ENCODE measurements around the gene BDNF.

BDNF gene

DNA sequence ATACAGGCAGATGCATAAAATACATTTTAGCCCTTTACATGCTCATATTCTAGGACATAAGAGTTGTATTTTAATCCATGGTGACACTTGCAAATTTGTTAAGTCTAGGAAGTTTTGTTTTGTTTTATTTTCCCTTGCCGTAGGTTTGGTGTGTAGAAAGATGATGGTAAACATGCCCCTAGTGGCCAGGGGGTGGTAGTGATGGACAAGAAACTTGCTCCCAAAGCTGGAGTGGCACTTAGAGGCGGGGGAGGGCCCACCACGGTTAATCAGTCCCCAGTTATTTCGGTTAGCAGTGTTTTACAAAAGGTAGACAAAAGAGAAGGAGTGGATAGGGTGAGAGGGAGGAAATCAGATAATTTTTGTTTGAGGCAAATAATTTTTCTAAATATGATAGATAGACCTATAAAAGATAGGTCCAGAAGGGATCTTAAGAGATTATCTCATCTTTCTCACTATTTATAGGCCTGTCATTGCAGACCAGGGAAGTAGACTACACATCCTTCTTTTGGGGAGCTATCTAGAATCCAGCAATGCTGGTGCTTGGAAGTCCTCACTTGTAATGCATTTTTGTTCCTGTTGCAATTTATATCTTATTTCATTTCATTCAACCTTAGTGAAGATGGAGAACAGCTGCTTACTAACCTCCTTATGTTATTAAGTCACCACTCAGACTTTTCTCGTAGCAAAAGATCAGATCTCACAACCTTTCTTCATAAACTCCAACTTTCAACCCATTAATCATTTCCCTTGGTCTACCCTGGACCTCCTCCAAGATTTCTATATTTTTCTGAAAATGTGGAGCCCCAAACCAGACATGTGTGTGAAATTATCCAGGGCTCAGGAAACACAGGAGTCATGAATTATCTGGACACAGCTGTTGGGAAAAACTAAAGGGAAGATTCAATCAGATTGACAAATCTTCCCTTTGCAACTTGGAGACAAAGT is 5.9 kb upstream of the BDNF start:
- peak in 1 of 2 experiments; percentile 5 for DNase-seq

DNA sequence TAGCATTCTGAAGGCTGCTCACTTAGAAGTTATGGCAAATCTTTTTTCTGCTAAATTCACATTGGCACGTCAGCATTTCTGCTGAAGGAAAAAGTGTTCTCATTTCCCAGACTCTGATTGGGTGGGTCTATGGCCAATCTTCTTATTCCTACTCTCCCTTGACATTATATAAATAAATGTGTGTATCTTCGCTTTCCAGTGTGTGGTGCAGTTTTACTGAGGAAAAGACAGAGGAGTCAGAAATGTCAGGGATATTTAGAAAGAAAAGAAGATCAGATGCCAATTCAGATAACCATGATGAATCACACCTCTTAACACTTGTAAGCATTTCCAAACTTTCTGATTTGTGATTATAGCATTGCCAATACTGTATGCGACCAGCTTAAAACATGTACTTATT is 3.2 kb upstream of the BDNF start:
- no peak for DNase-seq

DNA sequence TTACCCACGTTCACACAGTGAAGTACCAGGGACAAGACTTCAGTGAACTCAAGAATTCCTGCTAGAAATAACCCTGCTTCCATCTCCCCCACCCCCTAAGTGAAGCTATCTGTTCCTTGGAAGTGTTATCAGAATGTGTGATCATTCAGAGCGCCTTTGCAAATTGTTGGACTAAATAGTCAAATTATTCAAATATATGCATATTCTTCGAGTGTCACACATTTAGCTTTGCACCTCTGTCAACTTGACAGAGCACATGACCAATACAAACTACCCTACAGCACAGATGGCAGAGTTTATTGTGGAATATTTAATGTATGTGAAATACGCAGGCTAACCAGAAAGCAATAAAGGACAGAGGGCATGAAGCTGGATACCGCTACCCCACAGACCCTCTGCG is 2.6 kb upstream of the BDNF start:
- no peak for DNase-seq

- no peak for DNase-seq
Observed at GRCh38 chr11:27701355-27702105, 1.3 kb upstream of the BDNF start.

GRCh38 chr11:27699926-27700350 is 317 bp downstream of the BDNF start:
- DNase-seq: no peak

DNA sequence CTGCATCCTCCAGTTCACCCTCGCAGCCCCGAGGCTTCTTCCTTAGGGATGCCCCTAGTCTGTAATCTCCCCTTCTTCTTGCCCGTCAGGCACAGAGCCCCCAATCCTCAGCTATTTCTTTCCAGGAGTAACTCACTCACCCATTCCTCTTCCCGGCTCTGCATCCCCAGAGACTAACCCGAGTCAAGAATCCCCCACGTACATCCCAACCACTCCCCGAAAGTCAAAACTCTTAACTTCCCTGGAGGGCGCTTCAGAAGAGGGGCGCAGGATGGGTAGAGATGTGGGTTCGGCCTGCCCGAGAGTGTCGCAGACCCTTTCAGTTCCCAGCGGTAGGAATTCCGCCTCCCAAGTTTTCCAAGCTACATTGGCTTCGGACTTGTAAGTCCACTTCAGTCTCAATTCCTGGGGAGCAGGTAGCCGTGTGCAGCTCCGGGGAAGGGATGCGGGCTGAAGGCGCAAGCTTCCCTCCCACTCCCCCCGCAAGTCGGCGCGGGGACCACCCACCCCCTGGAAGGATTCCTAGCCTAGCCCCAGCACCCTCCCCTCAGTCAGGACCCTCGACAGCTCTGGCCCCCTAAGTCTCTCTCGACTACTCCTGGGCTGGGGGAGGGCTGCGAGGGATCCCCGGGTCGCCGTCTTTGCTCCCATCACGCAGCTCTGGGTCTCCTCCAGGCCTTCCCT is 871 bp downstream of the BDNF start:
- DNase-seq: no peak

- peak in 1 of 2 experiments; percentile 32 for DNase-seq
Observed at GRCh38 chr11:27698872-27699241, 1.4 kb downstream of the BDNF start.

- no peak for DNase-seq
Observed at GRCh38 chr11:27697679-27698275, 2.5 kb downstream of the BDNF start.

DNA sequence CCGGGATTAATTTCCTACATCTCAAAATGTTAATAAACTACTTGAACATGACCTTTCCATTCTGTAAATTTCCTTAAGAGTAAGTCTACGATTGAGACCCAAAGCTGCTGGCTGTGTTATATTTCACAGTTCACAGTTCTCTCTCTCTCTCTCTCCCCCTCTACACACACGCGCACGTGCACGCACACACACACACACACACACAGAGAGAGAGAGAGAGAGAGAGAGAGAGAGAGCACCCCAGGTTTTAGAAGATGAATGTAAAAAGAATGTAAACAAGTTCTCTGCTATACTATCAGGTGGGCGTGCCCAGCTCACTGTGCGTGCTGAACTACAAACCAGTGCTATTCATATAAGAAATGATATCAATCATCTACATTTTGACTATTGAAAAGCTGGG is 3.3 kb downstream of the BDNF start:
- DNase-seq: no peak

DNA sequence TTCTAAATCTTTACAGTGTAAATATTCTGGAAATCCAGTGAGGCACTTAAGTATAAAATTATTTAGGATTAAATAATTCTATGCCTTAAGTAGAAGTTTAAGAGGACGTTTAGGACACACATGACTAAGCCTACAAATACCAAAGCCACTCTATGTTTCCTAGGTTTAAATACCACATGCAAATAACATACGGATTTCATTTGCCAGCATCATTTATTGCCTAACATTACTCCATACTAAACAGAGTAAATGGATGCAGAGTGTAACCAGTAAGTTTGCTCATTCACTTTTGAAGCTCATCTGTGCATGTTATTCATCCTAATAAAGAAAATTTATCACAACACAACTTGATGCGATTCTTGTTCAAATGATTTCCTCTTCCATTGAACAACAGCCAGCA is 4.1 kb downstream of the BDNF start:
- no peak for DNase-seq

- DNase-seq: peak in 1 of 2 experiments; percentile 25
Observed at GRCh38 chr11:27694992-27695391, 5.3 kb downstream of the BDNF start.

DNA sequence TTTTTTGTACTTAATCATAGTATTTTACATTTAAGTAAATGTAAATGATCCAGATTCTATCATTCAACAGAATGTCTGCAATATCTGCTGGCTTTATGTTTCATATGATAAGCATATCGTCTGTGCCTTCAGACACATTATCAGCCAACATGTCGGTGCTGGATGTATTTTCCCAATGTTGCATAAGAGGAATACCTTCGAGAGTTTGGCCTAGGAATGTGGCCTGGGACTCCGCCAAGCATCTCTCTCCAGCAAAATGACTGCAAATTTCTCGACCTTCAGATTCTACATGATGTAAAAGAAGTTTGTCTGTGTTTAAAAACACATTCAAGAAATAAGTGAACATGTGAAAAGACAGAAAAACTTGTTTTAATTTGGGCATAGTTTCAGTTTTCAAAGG is 6.9 kb downstream of the BDNF start:
- DNase-seq: no peak

DNA sequence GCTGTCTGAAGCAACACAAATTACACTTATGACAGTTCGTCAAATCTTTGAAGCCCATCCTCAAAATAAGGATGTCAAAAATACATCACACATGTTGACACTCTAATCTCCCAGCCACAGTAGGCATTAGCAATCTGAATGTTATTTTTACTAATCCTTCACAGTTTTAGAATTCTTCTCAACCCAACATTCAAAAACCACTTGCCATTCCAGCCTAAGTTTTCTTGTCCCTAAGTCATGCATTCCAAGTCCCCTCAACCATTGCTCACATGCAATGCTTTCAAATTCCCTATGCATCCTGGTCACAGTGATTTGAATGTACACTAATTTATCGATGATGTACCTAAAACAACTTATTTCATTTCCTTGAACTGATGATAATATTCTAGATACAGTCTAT is 7.5 kb downstream of the BDNF start:
- DNase-seq: no peak

GRCh38 chr11:27688076-27688475 is 12.2 kb downstream of the BDNF start:
- DNase-seq: no peak

GRCh38 chr11:27681664-27682063 is 18.6 kb downstream of the BDNF start:
- DNase-seq: no peak

DNA sequence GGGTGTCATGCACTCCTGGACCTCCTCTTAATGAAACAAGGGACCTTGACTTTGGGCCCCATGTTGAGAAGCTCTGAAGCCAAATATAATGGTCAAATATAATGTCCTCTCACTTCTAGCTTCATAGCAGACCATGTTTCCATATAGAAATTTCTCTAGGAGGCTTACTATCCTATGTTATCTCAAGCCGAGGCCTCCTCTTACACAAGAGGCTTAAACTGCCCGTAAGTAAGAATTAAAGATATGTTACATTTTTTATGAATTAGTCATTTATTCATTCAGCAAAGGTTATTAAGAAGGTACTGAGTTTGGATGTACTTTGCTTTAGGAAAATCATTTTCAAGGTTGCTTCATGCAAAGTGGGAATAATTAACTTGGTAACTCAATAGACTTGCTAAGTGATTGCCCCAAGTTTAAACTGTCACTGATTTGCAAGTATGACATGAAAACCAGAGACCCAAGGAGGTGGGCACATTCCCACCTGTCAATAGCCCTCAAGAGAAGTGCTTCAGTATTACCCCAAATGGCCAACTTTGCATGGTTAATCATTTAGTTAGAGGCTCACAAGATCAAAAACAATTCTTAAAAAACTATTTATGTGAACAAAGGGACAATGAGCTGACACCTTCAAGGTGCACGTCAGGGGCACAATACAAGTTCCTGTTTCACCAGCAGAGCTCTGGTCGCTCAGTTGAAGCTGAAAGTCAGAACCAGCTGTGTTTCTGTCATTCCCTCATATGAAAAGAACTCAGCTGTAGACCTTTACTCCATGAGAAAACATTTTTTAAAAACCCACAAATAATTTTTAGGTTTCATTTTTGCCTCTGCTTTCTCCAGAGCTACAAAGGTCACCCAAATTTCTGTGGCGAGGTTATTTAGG is 20.9 kb downstream of the BDNF start:
- DNase-seq: no peak

DNA sequence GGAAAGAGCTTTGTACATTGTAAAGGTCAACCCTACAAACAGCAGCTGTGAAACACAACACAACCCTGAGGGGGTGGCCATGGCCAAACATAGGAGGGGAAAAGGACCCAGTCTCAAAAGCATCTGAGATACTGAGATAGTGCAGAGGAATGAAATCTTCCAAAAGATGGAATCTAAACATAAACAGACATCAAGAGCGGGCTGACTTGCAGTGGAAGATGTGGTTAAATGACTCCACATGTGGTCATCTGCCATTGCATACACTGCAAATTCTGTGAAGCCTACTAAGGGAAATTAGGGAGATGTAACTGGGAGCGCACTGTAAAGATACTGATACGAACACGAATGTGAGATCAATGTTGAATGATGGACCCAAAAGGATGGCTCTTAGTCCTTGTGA is 22.0 kb downstream of the BDNF start:
- no peak for DNase-seq

- no peak for DNase-seq
Observed at GRCh38 chr11:27677108-27677507, 23.1 kb downstream of the BDNF start.

- DNase-seq: no peak
Observed at GRCh38 chr11:27673979-27674663, 26.1 kb downstream of the BDNF start.

GRCh38 chr11:27672836-27673464 is 27.3 kb downstream of the BDNF start:
- no peak for DNase-seq
